UCSD-AML1 (cell line): ENCODE measurements around the gene DYRK1A.

Experiments
- DNase-seq: peaks from one replicate; lab custom pipeline; 2025; ENCODE audit not compliant: unreplicated experiment; lab: John Stamatoyannopoulos, UW

The DYRK1A gene

GRCh38 chr21:37475186-37475868 lies 108.8 kb downstream of the DYRK1A start:
- no peak for DNase-seq

DNA sequence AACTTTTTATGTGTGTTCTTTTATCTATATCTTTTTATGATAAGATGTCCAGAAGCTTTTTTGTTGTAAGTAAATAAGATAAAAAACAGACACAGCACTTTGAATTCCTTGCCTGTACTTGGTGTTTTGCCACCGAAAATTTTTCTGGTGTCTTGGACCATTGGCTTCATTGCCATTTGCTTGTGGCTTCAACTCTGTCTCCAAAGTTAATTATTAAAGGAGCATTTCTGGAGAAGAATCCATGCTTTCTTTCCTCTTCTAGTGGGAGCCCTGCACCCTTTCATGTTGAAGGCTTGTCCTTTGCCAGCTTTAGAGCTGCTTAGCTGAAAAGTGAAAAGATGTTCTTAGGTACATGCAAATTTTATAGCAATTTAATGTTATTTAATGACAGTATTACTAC lies 112.2 kb downstream of the DYRK1A start:
- DNase-seq = no peak

- DNase-seq = no peak
Observed at GRCh38 chr21:37483776-37484175, 117.2 kb downstream of the DYRK1A start.

GRCh38 chr21:37484535-37485474 lies 118.2 kb downstream of the DYRK1A start:
- DNase-seq = no peak

DNA sequence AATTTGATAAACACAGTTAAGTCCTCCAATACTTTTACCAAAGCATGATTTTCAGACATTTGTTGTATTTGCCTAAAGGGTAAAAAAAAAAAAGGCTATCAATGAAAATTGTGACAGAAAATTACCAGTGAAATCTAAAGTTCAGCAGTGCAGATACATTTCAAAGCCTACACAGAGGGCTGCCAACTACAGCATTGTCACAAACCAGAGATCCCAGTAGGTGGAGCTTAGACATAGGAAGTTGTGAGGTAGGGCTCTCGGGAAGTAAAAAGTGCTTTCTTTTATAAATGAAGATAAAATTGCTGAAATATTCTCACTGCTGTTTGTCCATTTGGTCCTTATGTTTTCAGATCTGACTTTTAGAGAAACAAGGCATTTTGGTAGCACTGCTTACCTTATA lies 123.0 kb downstream of the DYRK1A start:
- DNase-seq = no peak

DNA sequence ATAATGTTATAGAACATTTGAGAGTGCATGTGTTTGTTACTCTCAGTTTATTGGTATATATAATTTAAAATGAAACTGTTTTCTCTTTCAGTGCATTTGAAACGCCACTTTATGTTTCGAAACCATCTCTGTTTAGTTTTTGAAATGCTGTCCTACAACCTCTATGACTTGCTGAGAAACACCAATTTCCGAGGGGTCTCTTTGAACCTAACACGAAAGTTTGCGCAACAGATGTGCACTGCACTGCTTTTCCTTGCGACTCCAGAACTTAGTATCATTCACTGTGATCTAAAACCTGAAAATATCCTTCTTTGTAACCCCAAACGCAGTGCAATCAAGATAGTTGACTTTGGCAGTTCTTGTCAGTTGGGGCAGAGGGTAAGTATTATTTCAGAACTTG lies 123.5 kb downstream of the DYRK1A start:
- DNase-seq = no peak

DNA sequence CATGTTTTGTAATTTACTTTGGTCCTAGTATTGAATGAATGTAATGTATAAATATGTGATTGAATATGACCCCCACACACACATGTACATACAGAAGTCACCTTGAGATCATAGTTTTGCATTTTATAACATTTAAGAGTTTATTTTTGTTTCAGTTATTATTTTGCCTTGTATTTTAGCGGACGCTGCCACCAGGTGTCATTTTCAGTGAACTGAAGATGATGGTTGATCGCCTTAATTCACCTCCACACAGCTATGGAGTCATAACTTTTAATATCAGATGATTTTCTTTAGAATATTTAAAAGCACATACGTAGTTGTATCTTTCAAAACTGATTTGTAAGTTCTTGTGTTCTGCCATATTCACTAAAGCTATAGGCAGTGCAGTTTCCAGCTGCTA lies 130.4 kb downstream of the DYRK1A start:
- DNase-seq = no peak

DNA sequence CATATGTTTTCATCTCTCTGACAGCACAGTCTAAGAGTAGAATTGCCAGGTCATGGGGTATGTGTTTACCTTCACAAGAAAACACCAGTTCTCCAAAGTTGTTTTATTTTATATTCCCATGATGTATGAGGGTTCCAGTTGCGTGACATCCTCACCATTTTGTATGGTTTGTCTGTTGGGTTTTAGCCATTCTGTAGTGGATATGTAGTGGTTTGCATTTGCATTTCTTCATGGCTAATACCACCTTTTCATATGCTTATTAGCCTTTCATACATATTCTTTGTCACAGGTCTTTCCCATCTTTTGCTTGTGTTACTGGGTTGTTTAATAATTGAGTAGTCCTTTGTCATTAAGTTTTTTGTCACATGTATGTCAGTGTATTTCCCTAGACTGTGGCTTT lies 132.1 kb downstream of the DYRK1A start:
- DNase-seq = no peak

- no peak for DNase-seq
Observed at GRCh38 chr21:37502947-37503346, 136.4 kb downstream of the DYRK1A start.

GRCh38 chr21:37503848-37504467 lies 137.4 kb downstream of the DYRK1A start:
- DNase-seq = no peak

DNA sequence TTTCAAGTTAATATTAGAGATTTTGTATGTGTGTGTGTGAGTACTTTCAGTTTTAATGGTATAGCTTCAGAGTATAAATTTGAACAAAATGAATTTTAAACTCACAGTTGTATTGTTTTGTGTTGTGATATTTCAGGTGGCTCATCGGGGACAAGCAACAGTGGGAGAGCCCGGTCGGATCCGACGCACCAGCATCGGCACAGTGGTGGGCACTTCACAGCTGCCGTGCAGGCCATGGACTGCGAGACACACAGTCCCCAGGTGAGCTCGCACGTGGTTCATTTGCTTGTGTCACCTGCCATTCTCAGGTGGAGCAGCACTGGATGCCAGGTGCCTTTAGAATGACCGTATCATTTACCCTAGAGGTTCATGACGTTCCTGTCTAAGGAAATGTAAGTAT lies 139.4 kb downstream of the DYRK1A start:
- no peak for DNase-seq

- no peak for DNase-seq
Observed at GRCh38 chr21:37507716-37508115, 141.1 kb downstream of the DYRK1A start.

DNA sequence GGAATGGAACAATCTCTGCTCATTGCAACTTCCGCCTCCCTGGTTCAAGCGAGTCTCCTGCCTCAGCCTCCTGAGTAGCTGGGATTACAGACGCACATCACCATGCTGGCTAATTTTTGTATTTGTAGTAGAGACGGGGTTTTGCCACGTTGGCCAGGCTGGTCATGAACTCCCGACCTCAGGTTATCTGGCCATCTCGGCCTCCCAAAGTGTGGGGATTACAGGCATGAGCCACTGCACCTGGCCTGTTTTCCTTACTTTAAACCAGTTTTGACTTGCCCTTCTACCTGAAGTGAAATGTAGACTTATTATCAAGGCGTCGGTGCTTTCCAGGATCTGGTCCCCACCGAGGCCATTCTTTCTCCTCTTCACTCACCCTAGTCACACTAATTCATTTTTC lies 141.8 kb downstream of the DYRK1A start:
- DNase-seq = no peak

GRCh38 chr21:37509802-37510393 lies 143.3 kb downstream of the DYRK1A start:
- DNase-seq = no peak

- no peak for DNase-seq
Observed at GRCh38 chr21:37511848-37512247, 145.3 kb downstream of the DYRK1A start.

GRCh38 chr21:37513383-37513782 lies 146.8 kb downstream of the DYRK1A start:
- DNase-seq = no peak

DNA sequence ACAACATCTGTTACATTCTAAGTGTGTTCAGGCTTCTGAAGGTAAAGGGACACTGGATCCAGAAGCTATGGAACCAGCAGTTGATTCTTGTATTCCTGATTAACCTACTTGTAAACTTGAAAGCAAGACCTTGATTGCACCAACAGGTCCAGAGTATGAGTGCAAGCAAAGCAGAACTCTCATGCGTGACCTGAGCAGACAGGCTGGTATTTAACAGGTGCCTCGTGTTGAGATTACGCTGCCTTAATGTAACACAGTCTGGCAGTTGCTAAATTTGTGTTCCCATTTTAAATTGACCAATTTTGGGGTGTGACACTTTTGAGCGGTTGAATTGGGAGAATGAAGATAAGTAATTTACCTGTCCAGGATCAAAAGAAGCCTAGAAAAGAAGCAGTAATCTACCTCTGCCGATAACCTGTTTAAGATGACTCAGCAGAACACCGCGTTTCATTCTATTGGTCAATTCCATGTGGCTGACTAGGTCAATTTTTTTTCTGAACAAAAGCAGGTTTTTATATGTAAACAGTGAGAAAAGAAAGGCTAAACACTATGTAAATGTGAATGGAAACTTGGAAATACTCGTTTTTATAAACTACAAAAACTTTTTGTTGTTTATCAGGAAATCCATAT lies 147.6 kb downstream of the DYRK1A start:
- DNase-seq = no peak

- DNase-seq = no peak
Observed at GRCh38 chr21:37516998-37517397, 150.4 kb downstream of the DYRK1A start.

DNA sequence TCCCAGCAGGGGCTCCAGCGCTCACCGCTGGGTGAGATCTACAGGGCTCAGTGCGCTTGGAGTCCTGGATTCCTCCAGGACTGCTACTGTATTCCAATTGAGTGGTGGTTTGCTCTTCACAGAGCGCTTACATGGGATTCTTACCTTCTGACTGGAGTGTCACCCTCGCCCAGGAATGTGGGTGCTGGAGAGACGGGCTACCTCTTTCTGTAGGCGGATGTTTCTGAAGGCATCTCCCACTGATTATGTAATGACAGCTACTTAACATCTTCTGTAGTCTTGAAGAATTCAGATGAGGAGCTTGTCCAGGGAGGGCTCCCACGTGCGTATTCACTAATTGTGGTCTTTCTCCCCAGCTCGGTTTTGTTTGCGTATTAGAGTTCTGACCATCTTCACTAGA lies 154.2 kb downstream of the DYRK1A start:
- no peak for DNase-seq

- no peak for DNase-seq
Observed at GRCh38 chr21:37521658-37522057, 155.1 kb downstream of the DYRK1A start.

GRCh38 chr21:37522641-37523295 lies 156.2 kb downstream of the DYRK1A start:
- DNase-seq = no peak
